DOHH2 (cell line): Measurements from ENCODE around the gene DZIP3.
"Not testable (repeated sequence)": the region's sequence is repeated elsewhere in the genome, so short reads cannot be mapped to it uniquely, and the experiment has no call there.

Experiments
- H3F3A ChIP-seq: fragments of 200-600 bp; sonication (generic), shearing (Covaris generic); 2 replicates; pipeline ENCODE4 v1.6.0; 2016; ENCODE audit warnings: antibody characterized with exemption, mild to moderate bottlenecking; ENCODE audit not compliant: control insufficient read depth, insufficient read depth
- H3K27ac ChIP-seq: fragments of 200-600 bp; sonication (generic); 2 replicates; pipeline ENCODE4 v1.5.1; 2014; ENCODE audit warnings: low read depth, mild to moderate bottlenecking, low read length, moderate library complexity
- H3K27me3 ChIP-seq: fragments of 200-600 bp; sonication (generic); 2 replicates; pipeline ENCODE4 v1.6.1; 2014; ENCODE audit warnings: mild to moderate bottlenecking, low read length, mixed read lengths; ENCODE audit not compliant: control insufficient read depth
- H3K36me3 ChIP-seq: fragments of 200-600 bp; sonication (generic); 2 replicates; pipeline ENCODE4 v1.6.1; 2014; ENCODE audit warnings: mild to moderate bottlenecking, low read length, moderate library complexity, mixed read lengths; ENCODE audit not compliant: control insufficient read depth
- H3K4me1 ChIP-seq: fragments of 200-600 bp; sonication (generic); 2 replicates; pipeline ENCODE4 v1.6.1; 2014; ENCODE audit warnings: mild to moderate bottlenecking, low read length, mixed read lengths; ENCODE audit not compliant: control insufficient read depth
- H3K4me2 ChIP-seq: fragments of 200-600 bp; sonication (generic); 2 replicates; pipeline ENCODE4 v1.6.0; 2014; ENCODE audit warnings: mild to moderate bottlenecking, low read length, moderate library complexity
- H3K4me3 ChIP-seq: fragments of 200-600 bp; sonication (generic); 2 replicates; pipeline ENCODE4 v1.5.1; 2014; ENCODE audit warnings: mild to moderate bottlenecking, low read length, mixed read lengths
- H3K79me2 ChIP-seq: fragments of 200-600 bp; sonication (generic); 2 replicates; pipeline ENCODE4 v1.6.1; 2014; ENCODE audit warnings: mild to moderate bottlenecking, low read length, mixed read lengths; ENCODE audit not compliant: control insufficient read depth
- H3K9me2 ChIP-seq: fragments of 200-600 bp; sonication (generic); replicated peaks from 2 replicates; pipeline ENCODE4 v1.6.1; 2014; ENCODE audit warnings: mild to moderate bottlenecking, low read length, mixed read lengths; ENCODE audit not compliant: control insufficient read depth
- H3K9me3 ChIP-seq: fragments of 200-600 bp; sonication (generic); 2 replicates; pipeline ENCODE4 v1.6.1; 2014; ENCODE audit warnings: antibody characterized with exemption, low read length, mixed read lengths; ENCODE audit not compliant: control insufficient read depth, insufficient read depth
- H4K20me1 ChIP-seq: fragments of 200-600 bp; sonication (generic); 2 replicates; pipeline ENCODE4 v1.6.0; 2014; ENCODE audit warnings: low read depth, mild to moderate bottlenecking, antibody characterized with exemption, low read length, moderate library complexity; ENCODE audit not compliant: control insufficient read depth, insufficient read depth
- EZH2phosphoT487 ChIP-seq: fragments of 200-600 bp; sonication (generic); IDR thresholded peaks from 2 replicates; pipeline ENCODE4 v1.6.1; 2017; ENCODE audit warnings: borderline replicate concordance, mild to moderate bottlenecking, antibody characterized with exemption, low read length, moderate library complexity, mixed read lengths
- TF ChIP-seq, protein P1 (sequence below): fragments of 200-600 bp; sonication (generic); IDR thresholded peaks from one replicate; pipeline ENCODE4 v1.5.1; 2014; ENCODE audit warnings: antibody characterized with exemption, mild to moderate bottlenecking, low read depth, low read length; ENCODE audit not compliant: poor library complexity, severe bottlenecking

The DZIP3 gene

DNA sequence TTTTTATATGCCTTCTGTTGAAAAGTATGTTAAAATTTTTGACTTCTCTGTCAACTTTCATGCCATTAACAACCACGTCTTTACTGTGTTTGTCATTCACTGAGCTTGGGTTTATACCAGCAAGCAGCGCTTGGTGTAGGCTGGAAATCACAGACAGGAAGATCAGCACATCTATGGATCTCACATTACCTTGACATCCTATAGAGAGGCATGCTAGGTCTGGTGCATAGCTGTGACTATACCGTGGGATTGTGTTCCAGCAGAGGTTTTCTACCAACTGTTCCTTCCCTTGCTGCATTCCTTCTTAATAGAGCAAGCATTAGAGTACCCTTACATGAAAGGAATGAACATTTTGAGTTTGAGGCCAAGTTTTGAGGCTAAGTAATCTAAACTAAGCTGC, 53.0 kb downstream of the DZIP3 start:
- Histone ChIP-seq H3K4me2 (no peak overlapping the region), H3K79me2 (no peaks in the 10 kb centered on the region), H3K27me3 (no peaks in the 10 kb centered on the region), H3K9me2 (no peaks in the 10 kb centered on the region), H3K36me3 (peaks cover 18% of the 10 kb centered on the region), H3F3A (no peaks in the 10 kb centered on the region), H4K20me1 (no peaks in the 10 kb centered on the region), H3K4me1 (no peaks in the 10 kb centered on the region), H3K27ac (no peak overlapping the region), H3K9me3 (no peaks in the 10 kb centered on the region), H3K4me3 (no peak overlapping the region)
- TF ChIP-seq EZH2phosphoT487, result no peak
- TF ChIP-seq, protein P1, sequence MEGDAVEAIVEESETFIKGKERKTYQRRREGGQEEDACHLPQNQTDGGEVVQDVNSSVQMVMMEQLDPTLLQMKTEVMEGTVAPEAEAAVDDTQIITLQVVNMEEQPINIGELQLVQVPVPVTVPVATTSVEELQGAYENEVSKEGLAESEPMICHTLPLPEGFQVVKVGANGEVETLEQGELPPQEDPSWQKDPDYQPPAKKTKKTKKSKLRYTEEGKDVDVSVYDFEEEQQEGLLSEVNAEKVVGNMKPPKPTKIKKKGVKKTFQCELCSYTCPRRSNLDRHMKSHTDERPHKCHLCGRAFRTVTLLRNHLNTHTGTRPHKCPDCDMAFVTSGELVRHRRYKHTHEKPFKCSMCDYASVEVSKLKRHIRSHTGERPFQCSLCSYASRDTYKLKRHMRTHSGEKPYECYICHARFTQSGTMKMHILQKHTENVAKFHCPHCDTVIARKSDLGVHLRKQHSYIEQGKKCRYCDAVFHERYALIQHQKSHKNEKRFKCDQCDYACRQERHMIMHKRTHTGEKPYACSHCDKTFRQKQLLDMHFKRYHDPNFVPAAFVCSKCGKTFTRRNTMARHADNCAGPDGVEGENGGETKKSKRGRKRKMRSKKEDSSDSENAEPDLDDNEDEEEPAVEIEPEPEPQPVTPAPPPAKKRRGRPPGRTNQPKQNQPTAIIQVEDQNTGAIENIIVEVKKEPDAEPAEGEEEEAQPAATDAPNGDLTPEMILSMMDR, result no peak

DNA sequence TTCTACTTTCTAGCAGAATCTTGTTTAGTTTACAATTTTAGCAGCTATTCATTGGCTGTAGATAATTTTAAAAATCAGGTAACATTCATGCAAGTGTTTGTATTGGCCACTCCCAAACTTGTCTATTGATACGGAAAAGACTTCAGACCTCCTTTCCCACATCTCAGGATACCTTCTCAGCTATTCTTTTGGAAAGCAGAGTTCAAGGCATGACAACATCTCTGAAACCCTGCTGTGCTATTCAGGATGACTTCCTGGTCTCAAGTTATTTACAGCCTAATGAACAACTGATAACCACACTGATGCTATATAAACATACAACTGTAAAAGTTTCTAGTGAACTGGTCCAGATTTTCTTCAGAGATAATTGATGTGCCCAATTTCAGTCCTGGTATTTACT, 55.8 kb downstream of the DZIP3 start:
- no peak for TF ChIP-seq EZH2phosphoT487
- TF ChIP-seq, protein P1, result no peak
- Histone ChIP-seq H3K9me2 (no peaks in the 10 kb centered on the region), H3K4me1 (no peaks in the 10 kb centered on the region), H4K20me1 (no peaks in the 10 kb centered on the region), H3K4me3 (no peak overlapping the region), H3F3A (no peaks in the 10 kb centered on the region), H3K27me3 (no peaks in the 10 kb centered on the region), H3K9me3 (no peaks in the 10 kb centered on the region), H3K79me2 (no peaks in the 10 kb centered on the region), H3K27ac (no peak overlapping the region), H3K36me3 (peaks cover 19% of the 10 kb centered on the region), H3K4me2 (no peak overlapping the region)

- H3K36me3 ChIP-seq, H4K20me1 ChIP-seq, H3K79me2 ChIP-seq, H3F3A ChIP-seq, H3K27ac ChIP-seq, H3K9me3 ChIP-seq, H3K4me2 ChIP-seq, H3K4me3 ChIP-seq, H3K4me1 ChIP-seq, H3K9me2 ChIP-seq, H3K27me3 ChIP-seq: not testable (repeated sequence)
These were observed 66.1 kb downstream of the DZIP3 start for GRCh38 chr3:108655664-108656063.

DNA sequence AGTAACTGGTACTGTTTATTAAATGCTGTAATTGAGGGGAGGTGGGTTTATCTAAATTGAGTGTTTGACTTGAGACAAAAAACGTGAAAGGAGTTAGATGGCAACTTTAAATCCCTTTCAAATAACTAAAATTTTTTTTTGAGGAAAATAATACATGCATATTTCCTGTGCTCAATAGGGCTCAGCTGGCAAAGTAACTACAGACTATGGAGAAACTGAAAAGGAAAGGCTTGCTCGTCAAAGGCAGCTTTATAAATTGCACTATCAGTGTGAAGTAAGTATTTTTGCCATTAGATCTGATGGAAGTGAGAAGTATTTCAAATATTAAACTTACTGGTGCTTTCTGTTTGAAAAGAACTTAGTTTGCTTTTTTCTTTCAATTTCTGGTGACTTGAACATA, 72.2 kb downstream of the DZIP3 start:
- Histone ChIP-seq H3K4me2 (no peak overlapping the region), H3K9me2 (no peaks in the 10 kb centered on the region), H3K9me3 (no peaks in the 10 kb centered on the region), H3F3A (peaks cover 4% of the 10 kb centered on the region; the same call in 1 of the 2 replicates), H3K4me1 (no peaks in the 10 kb centered on the region), H4K20me1 (no peaks in the 10 kb centered on the region), H3K27ac (no peak overlapping the region), H3K79me2 (no peaks in the 10 kb centered on the region), H3K36me3 (no peaks in the 10 kb centered on the region), H3K4me3 (no peak overlapping the region), H3K27me3 (no peaks in the 10 kb centered on the region)
- TF ChIP-seq, protein P1, result no peak
- no peak for TF ChIP-seq EZH2phosphoT487
